ENCODE data around the gene VPS33A. TPM values are rescaled to one million over a fixed set of nuclear protein-coding genes. Genes with fewer than 3 reads are reported as not detected.
A peak's percentile ranks its signal among the peaks of the same experiment; 100 is the strongest.
"Not testable (repeated sequence)": the region's sequence is repeated elsewhere in the genome, so short reads cannot be mapped to it uniquely, and the experiment has no call there.

VPS33A gene
- total RNA-seq, 2 experiments from 2014 or later = 21.1 to 29.0 TPM

DNA sequence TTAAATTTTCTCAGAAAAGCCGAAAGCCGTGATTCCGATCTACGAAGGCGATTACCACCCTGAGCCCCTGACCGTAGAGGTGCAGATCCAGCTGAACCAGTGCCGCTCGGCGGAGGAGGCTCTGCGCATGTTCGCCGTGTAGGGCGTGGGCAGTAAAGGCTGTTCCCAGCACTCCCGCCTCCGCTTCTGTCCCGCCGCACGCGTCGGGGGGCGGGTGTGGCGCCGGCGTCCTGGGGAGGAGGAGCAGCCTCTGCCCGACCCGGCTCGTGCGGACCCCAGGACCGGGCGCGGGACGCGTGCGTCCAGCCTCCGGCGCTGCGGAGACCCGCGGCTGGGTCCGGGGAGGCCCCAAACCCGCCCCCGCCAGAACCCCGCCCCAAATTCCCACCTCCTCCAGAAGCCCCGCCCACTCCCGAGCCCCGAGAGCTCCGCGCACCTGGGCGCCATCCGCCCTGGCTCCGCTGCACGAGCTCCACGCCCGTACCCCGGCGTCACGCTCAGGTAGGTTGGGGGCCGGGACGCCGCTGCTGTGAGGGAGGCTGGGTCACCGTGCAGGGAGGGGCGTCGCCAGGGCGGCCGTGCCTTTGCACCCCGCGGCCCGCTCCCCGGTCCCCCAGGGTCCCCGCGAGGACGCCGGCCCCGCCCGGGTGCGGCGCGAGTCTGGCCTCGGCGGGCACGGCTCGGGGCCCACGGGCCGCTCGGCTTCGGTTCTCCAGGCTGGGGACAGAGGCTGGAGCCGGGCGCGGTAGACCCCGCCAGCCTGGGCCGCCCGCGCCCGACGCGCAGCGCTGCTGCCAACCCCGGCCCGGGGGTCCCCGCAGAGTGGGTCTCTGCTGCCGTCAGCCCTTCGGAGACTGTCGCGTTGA lies 62.8 kb downstream of the VPS33A start, which contains the start of gene B3GNT4:
TSS of gene B3GNT4 (plus strand) at position 409 of the 866 bp plus-strand sequence. CDS start 910 bp downstream, outside the sequence.
- H2AFZ ChIP-seq (ENCODE audit: low read length) = no peak within 1 kb of the TSS
- no peak for DNase-seq (ENCODE audit: low spot score)
- H3K9me2 ChIP-seq (ENCODE audit: insufficient read depth, low read length) = no peaks in the 10 kb centered on the region
- no peaks in the 10 kb centered on the region for H3K79me2 ChIP-seq (ENCODE audit: insufficient read depth, low read depth, low read length)
- H3K4me2 ChIP-seq (ENCODE audit: low read length) = peak within 1 kb of the TSS; percentile 28; the same call in 1 of the 2 replicates
- H3K4me1 ChIP-seq (ENCODE audit: insufficient read depth, low read length, poor library complexity, severe bottlenecking) = no peaks in the 10 kb centered on the region
- TF ChIP-seq EZH2phosphoT487 (IDR thresholded peaks at IDR 0.05; ENCODE audit: borderline replicate concordance, low read depth, low read length) = no peak
- TF ChIP-seq, protein P1, sequence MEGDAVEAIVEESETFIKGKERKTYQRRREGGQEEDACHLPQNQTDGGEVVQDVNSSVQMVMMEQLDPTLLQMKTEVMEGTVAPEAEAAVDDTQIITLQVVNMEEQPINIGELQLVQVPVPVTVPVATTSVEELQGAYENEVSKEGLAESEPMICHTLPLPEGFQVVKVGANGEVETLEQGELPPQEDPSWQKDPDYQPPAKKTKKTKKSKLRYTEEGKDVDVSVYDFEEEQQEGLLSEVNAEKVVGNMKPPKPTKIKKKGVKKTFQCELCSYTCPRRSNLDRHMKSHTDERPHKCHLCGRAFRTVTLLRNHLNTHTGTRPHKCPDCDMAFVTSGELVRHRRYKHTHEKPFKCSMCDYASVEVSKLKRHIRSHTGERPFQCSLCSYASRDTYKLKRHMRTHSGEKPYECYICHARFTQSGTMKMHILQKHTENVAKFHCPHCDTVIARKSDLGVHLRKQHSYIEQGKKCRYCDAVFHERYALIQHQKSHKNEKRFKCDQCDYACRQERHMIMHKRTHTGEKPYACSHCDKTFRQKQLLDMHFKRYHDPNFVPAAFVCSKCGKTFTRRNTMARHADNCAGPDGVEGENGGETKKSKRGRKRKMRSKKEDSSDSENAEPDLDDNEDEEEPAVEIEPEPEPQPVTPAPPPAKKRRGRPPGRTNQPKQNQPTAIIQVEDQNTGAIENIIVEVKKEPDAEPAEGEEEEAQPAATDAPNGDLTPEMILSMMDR (conservative IDR thresholded peaks at IDR 0.05; ENCODE audit: low read length) = no peak
- peaks cover 24% of the 10 kb centered on the region for H3K36me3 ChIP-seq (ENCODE audit: insufficient read depth, low read length)
- H4K20me1 ChIP-seq (ENCODE audit: insufficient read depth, low read length) = no peaks in the 10 kb centered on the region; the same call in 1 of the 2 replicates
- no peaks in the 10 kb centered on the region for H3K9me3 ChIP-seq (ENCODE audit: low read length)
- CTCF ChIA-PET (ENCODE audit: unreplicated experiment) = interaction anchor here (0.6 kb wide), 1 partner anchor 112 kb away, joined by 3 read pairs; no protein-coding TSS in a partner anchor
- no TSS peak for BruUV-seq (replicated peaks)
- intact Hi-C loops (cut with micrococcal nuclease; ENCODE audit: unreplicated experiment) = no loop called here
- H3K4me3 ChIP-seq (ENCODE audit: low read depth, low read length, poor library complexity, severe bottlenecking) = no peak within 1 kb of the TSS
- H3K27ac ChIP-seq (ENCODE audit: low read depth, low read length, poor library complexity, severe bottlenecking) = no peak within 1 kb of the TSS
- POLR2A ChIA-PET = no interaction called here

DNA sequence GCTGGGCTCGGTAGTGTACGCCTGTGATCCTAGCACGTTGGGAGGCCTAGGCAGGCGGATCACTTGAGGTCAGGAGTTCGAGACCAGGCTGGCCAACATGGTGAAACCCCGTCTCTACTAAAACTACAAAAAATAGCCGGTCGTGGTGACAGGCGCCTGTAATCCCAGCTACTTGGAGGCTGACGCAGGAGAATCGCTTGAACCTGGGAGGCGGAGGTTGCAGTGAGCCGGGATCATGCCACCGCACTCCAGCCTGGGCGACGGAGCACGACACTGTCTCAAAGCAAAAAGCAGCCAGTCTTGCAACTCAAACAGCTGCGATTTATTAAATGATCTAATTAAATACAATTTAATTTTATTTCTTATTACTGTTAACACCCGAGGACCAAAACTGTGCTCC lies 63.5 kb downstream of the VPS33A start:
- peaks cover 16% of the 10 kb centered on the region; the same call in 1 of the 2 replicates for H3K36me3 ChIP-seq (ENCODE audit: insufficient read depth, low read length)
- CTCF ChIA-PET (ENCODE audit: unreplicated experiment); H3K79me2 ChIP-seq (ENCODE audit: insufficient read depth, low read depth, low read length); POLR2A ChIA-PET; H3K27ac ChIP-seq (ENCODE audit: low read depth, low read length, poor library complexity, severe bottlenecking); H4K20me1 ChIP-seq (ENCODE audit: insufficient read depth, low read length); H3K9me2 ChIP-seq (ENCODE audit: insufficient read depth, low read length); intact Hi-C loops (cut with micrococcal nuclease; ENCODE audit: unreplicated experiment); H3K4me3 ChIP-seq (ENCODE audit: low read depth, low read length, poor library complexity, severe bottlenecking); DNase-seq (ENCODE audit: low spot score); H3K4me1 ChIP-seq (ENCODE audit: insufficient read depth, low read length, poor library complexity, severe bottlenecking); H2AFZ ChIP-seq (ENCODE audit: low read length); H3K9me3 ChIP-seq (ENCODE audit: low read length); BruUV-seq (replicated peaks): not testable (repeated sequence)
- H3K4me2 ChIP-seq (ENCODE audit: low read length) = peak overlapping the region; percentile 28; the same call in 1 of the 2 replicates

DNA sequence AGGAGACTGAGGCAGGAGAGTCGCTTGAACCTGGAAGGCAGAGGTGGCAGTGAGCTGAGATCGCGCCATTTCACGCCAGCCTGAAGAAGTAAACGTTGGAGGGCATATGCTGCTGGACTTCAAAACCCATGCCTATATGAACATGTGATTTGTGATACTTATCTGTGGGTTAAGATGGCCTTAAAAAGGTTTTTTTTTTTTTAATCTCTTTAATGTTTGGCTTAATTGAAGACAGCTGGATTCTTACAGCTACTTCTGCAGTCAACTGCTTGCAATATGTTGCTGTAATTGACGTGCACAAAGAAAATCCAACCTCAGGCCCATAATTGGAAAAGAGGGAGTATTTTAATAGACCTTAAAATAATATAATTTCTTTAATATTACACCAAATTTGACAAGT lies 64.3 kb downstream of the VPS33A start:
- H3K9me3 ChIP-seq (ENCODE audit: low read length) = no peaks in the 10 kb centered on the region
- peaks cover 8% of the 10 kb centered on the region; the same call in 1 of the 2 replicates for H3K36me3 ChIP-seq (ENCODE audit: insufficient read depth, low read length)
- H3K4me3 ChIP-seq (ENCODE audit: low read depth, low read length, poor library complexity, severe bottlenecking) = no peak overlapping the region
- H2AFZ ChIP-seq (ENCODE audit: low read length) = no peak overlapping the region
- no peaks in the 10 kb centered on the region; the same call in 1 of the 2 replicates for H4K20me1 ChIP-seq (ENCODE audit: insufficient read depth, low read length)
- ChIA-PET POLR2A (interaction anchor here (0.9 kb wide), 1 partner anchor 20 kb away, joined by 3 read pairs; no protein-coding TSS in a partner anchor), CTCF (ENCODE audit: unreplicated experiment) (no interaction called here)
- peaks cover 2% of the 10 kb centered on the region for H3K4me1 ChIP-seq (ENCODE audit: insufficient read depth, low read length, poor library complexity, severe bottlenecking)
- TF ChIP-seq, protein P1 (conservative IDR thresholded peaks at IDR 0.05; ENCODE audit: low read length) = no peak
- no peak for TF ChIP-seq EZH2phosphoT487 (IDR thresholded peaks at IDR 0.05; ENCODE audit: borderline replicate concordance, low read depth, low read length)
- no peak for DNase-seq (ENCODE audit: low spot score)
- H3K4me2 ChIP-seq (ENCODE audit: low read length) = no peak overlapping the region
- intact Hi-C loops (cut with micrococcal nuclease; ENCODE audit: unreplicated experiment) = no loop called here
- BruUV-seq (replicated peaks) = no TSS peak
- no peaks in the 10 kb centered on the region for H3K9me2 ChIP-seq (ENCODE audit: insufficient read depth, low read length)
- H3K27ac ChIP-seq (ENCODE audit: low read depth, low read length, poor library complexity, severe bottlenecking) = no peak overlapping the region
- H3K79me2 ChIP-seq (ENCODE audit: insufficient read depth, low read depth, low read length) = no peaks in the 10 kb centered on the region
